ENCODE measurements around the gene TBC1D10A. TPM values are rescaled to one million over a fixed set of nuclear protein-coding genes. Genes with fewer than 3 reads are reported as not detected.

Gene TBC1D10A
- total RNA-seq, 1 experiment from 2014 or later: 8.4 TPM

GRCh38 chr22:30293026-30293425, 33.7 kb downstream of the TBC1D10A start:
- Histone ChIP-seq H4K91ac (ENCODE audit: insufficient read length, low read depth, low read length) (no peak overlapping the region), H4K8ac (replicated peaks; ENCODE audit: insufficient read length, low read depth, low read length) (no peak overlapping the region), H3K23me2 (ENCODE audit: insufficient read length, low read depth, low read length, poor library complexity, severe bottlenecking) (peaks cover 8% of the 10 kb centered on the region), H3K23ac (ENCODE audit: insufficient read length, low read depth, low read length) (no peak overlapping the region), H3K4me1 (ENCODE audit: insufficient read depth, low read length) (no peaks in the 10 kb centered on the region; the same call in 1 of the 2 replicates), H3K56ac (ENCODE audit: insufficient read length, low read depth, low read length) (no peak overlapping the region), H2BK12ac (ENCODE audit: insufficient read length, low read depth, low read length) (no peak overlapping the region), H2BK20ac (ENCODE audit: low read depth, low read length, poor library complexity, severe bottlenecking) (no peak overlapping the region), H3K14ac (ENCODE audit: insufficient read depth, low read length) (no peak overlapping the region), H2AK5ac (ENCODE audit: insufficient read length, low read length) (no peak overlapping the region), H3K79me2 (ENCODE audit: insufficient read depth, low read length) (no peaks in the 10 kb centered on the region), H2AFZ (ENCODE audit: low read length) (no peak overlapping the region), H3K79me1 (ENCODE audit: insufficient read depth, low read depth, low read length, poor library complexity, severe bottlenecking) (no peaks in the 10 kb centered on the region), H3T11ph (ENCODE audit: low read length) (no peak overlapping the region), H2BK120ac (ENCODE audit: low read depth, low read length, poor library complexity, severe bottlenecking) (no peak overlapping the region), H3K4ac (ENCODE audit: low read depth, low read length) (no peak overlapping the region), H2BK15ac (ENCODE audit: low read depth, low read length) (no peak overlapping the region), H3K27ac (ENCODE audit: insufficient read length, low read depth, low read length) (no peak overlapping the region), H4K20me1 (ENCODE audit: control insufficient read depth, insufficient read depth, insufficient read length) (no peaks in the 10 kb centered on the region), H3K9ac (ENCODE audit: extremely low read depth, insufficient read length, low read length) (no peak overlapping the region), H4K5ac (ENCODE audit: insufficient read length, low read depth, low read length) (no peak overlapping the region), H3K9me3 (ENCODE audit: control insufficient read depth, low read depth, low read length) (no peaks in the 10 kb centered on the region), H3K4me2 (ENCODE audit: insufficient read depth, insufficient read length, low read length) (no peak overlapping the region), H2BK5ac (ENCODE audit: insufficient read length, low read length) (no peak overlapping the region), H3K27me3 (ENCODE audit: insufficient read depth, low read length) (no peaks in the 10 kb centered on the region), H3K18ac (ENCODE audit: insufficient read length, low read depth, low read length) (no peak overlapping the region)
- H3K9me3 Mint-ChIP-seq: no peaks in the 10 kb centered on the region
- H3K36me3 Mint-ChIP-seq (ENCODE audit: insufficient read depth in 1 of 3, low read depth in 3 of 3): peaks cover 4 to 12% (median 5%) of the 10 kb centered on the region in 3 experiments; a peak in 5 of 7 replicates
- no peak for TF ChIP-seq CTCF (conservative IDR thresholded peaks at IDR 0.05)
- no CpG with 5 or more reads among the region's 7 CpGs for WGBS (ENCODE audit: extremely low coverage, insufficient read length, low lambda C conversion rate)
- H3K27ac Mint-ChIP-seq: no peak overlapping the region; a peak in 1 of 7 replicates
- H3K4me1 Mint-ChIP-seq: peaks cover 5 to 16% of the 10 kb centered on the region in 2 experiments
- H3K4me3 Mint-ChIP-seq: no peak overlapping the region
- DNase-seq: no peak
- H3K27me3 Mint-ChIP-seq (ENCODE audit: low read depth): no peaks in the 10 kb centered on the region

Measured in H9 (cell line).